SKM-1 treated with dmso at 0.1 percent for 144 hours (cell line): ENCODE results near the gene ETFDH.

Experiments used
- DNase-seq: peaks from one replicate; lab custom pipeline; 2025; ENCODE audit not compliant: unreplicated experiment; lab: John Stamatoyannopoulos, UW

The ETFDH gene

GRCh38 chr4:158671915-158672806 lies at the start of gene ETFDH:
ETFDH (plus strand) TSS chr4:158672296; CDS start chr4:158672457, 161 bp downstream.
- peak; percentile 100 for DNase-seq

GRCh38 chr4:158624889-158625478 lies 47.1 kb upstream of the ETFDH start:
- peak; percentile 66 for DNase-seq

- no peak for DNase-seq
Measured at GRCh38 chr4:158625544-158625943, 46.6 kb upstream of the ETFDH start.

GRCh38 chr4:158630893-158631292 lies 41.2 kb upstream of the ETFDH start:
- no peak for DNase-seq

GRCh38 chr4:158636619-158637018 lies 35.5 kb upstream of the ETFDH start:
- DNase-seq: no peak

- no peak for DNase-seq
Measured at GRCh38 chr4:158644356-158644755, 27.7 kb upstream of the ETFDH start.

GRCh38 chr4:158644760-158645159 lies 27.3 kb upstream of the ETFDH start:
- no peak for DNase-seq

- no peak for DNase-seq
Measured at GRCh38 chr4:158649111-158649680, 22.9 kb upstream of the ETFDH start.

- no peak for DNase-seq
Measured at GRCh38 chr4:158652920-158653319, 19.2 kb upstream of the ETFDH start.

- no peak for DNase-seq
Measured at GRCh38 chr4:158656439-158656838, 15.7 kb upstream of the ETFDH start.

GRCh38 chr4:158657291-158657690 lies 14.8 kb upstream of the ETFDH start:
- no peak for DNase-seq

GRCh38 chr4:158663255-158663654 lies 8.8 kb upstream of the ETFDH start:
- DNase-seq: peak; percentile 14

- peak; percentile 67 for DNase-seq
Measured at GRCh38 chr4:158663707-158664625, 8.1 kb upstream of the ETFDH start.

- DNase-seq: no peak
Measured at GRCh38 chr4:158664806-158665205, 7.3 kb upstream of the ETFDH start.

GRCh38 chr4:158666892-158667291 lies 5.2 kb upstream of the ETFDH start:
- no peak for DNase-seq

GRCh38 chr4:158667651-158668198 lies 4.4 kb upstream of the ETFDH start:
- peak; percentile 60 for DNase-seq

GRCh38 chr4:158669310-158669709 lies 2.8 kb upstream of the ETFDH start:
- DNase-seq: no peak

GRCh38 chr4:158670975-158671664 lies 976 bp upstream of the ETFDH start:
- DNase-seq: peak; percentile 44

GRCh38 chr4:158671665-158671914 lies 506 bp upstream of the ETFDH start, which contains the start of gene C4orf46:
C4orf46 (minus strand) TSS chr4:158671887; CDS start chr4:158671801, 86 bp downstream.
- DNase-seq: no peak

GRCh38 chr4:158673633-158674032 lies 1.5 kb downstream of the ETFDH start:
- DNase-seq: no peak
